KBM-7 (cell line): Measurements from ENCODE around the gene PLS1.

Experiments
- DNase-seq: peaks from one replicate; pipeline ENCODE4 v3.0.0-alpha.2; 2015
- in situ Hi-C: fragments of 300-500 bp; cut with MboI; formaldehyde crosslinking; loops from 2 replicates; pipeline ENCODE4 v1.14.3; 2020; ENCODE audit warnings: low sequenced_read_pairs, low pct_unique_long_range_greater_than_20kb, mixed read lengths

The PLS1 gene

GRCh38 chr3:142626971-142627370, 30.8 kb downstream of the PLS1 start:
- DNase-seq, result no peak
- in situ Hi-C loops, result no loop called here

GRCh38 chr3:142628801-142629200, 32.6 kb downstream of the PLS1 start:
- in situ Hi-C loops, result no loop called here

GRCh38 chr3:142633073-142633472, 36.9 kb downstream of the PLS1 start:
- in situ Hi-C loops, result no loop called here
- no peak for DNase-seq

More at GRCh38 chr3:142628801-142629200, 32.6 kb downstream of the PLS1 start:
- no peak for DNase-seq

GRCh38 chr3:142636050-142636449, 39.9 kb downstream of the PLS1 start:
- in situ Hi-C loops, result no loop called here
- no peak for DNase-seq

GRCh38 chr3:142636664-142637063, 40.5 kb downstream of the PLS1 start:
- in situ Hi-C loops, result no loop called here
- no peak for DNase-seq

- DNase-seq, result no peak
- in situ Hi-C loops, result no loop called here
Measured at GRCh38 chr3:142638291-142638690, 42.1 kb downstream of the PLS1 start.

- in situ Hi-C loops, result no loop called here
- DNase-seq, result no peak
Measured at GRCh38 chr3:142641504-142641903, 45.3 kb downstream of the PLS1 start.

GRCh38 chr3:142642956-142643355, 46.8 kb downstream of the PLS1 start:
- in situ Hi-C loops, result no loop called here
- DNase-seq, result no peak

GRCh38 chr3:142644502-142644901, 48.3 kb downstream of the PLS1 start:
- in situ Hi-C loops, result no loop called here
- no peak for DNase-seq

- DNase-seq, result no peak
- in situ Hi-C loops, result no loop called here
Measured at GRCh38 chr3:142645236-142645793, 49.1 kb downstream of the PLS1 start.

GRCh38 chr3:142646020-142646785, 50.0 kb downstream of the PLS1 start:
- DNase-seq, result no peak
- in situ Hi-C loops, result no loop called here

- no peak for DNase-seq
- in situ Hi-C loops, result no loop called here
Measured at GRCh38 chr3:142647856-142648255, 51.7 kb downstream of the PLS1 start.

GRCh38 chr3:142648950-142649349, 52.8 kb downstream of the PLS1 start:
- in situ Hi-C loops, result no loop called here
- no peak for DNase-seq

- peak; percentile 50 for DNase-seq
- in situ Hi-C loops, result no loop called here
Measured at GRCh38 chr3:142650001-142650693, 54.0 kb downstream of the PLS1 start.

GRCh38 chr3:142651711-142652110, 55.5 kb downstream of the PLS1 start:
- DNase-seq, result no peak
- in situ Hi-C loops, result no loop called here

- no peak for DNase-seq
- in situ Hi-C loops, result no loop called here
Measured at GRCh38 chr3:142652826-142653292, 56.7 kb downstream of the PLS1 start.

GRCh38 chr3:142656575-142656974, 60.4 kb downstream of the PLS1 start:
- in situ Hi-C loops, result no loop called here
- peak; percentile 60 for DNase-seq

- in situ Hi-C loops, result no loop called here
- no peak for DNase-seq
Measured at GRCh38 chr3:142657033-142657432, 60.8 kb downstream of the PLS1 start.

GRCh38 chr3:142660383-142660782, 64.2 kb downstream of the PLS1 start:
- no peak for DNase-seq
- in situ Hi-C loops, result no loop called here

GRCh38 chr3:142660893-142661292, 64.7 kb downstream of the PLS1 start:
- no peak for DNase-seq
- in situ Hi-C loops, result no loop called here
